Calu3 (cell line): Measurements from ENCODE around the gene USO1. TPM values are rescaled to one million over a fixed set of nuclear protein-coding genes. Genes with fewer than 3 reads are reported as not detected.
"Not testable (repeated sequence)": the region's sequence is repeated elsewhere in the genome, so short reads cannot be mapped to it uniquely, and the experiment has no call there.

Experiments used
- BruUV-seq: library from RNA; stranded (reverse); fragments of 400-500 nt; replicated peaks from 2 replicates; lab custom pipeline; 2021; lab: Mats Ljungman, UMichigan
- CTCF ChIA-PET: fragments of 300-600 bp; sonication (Branson Sonifier 250); formaldehyde crosslinking; loops from one replicate; lab custom pipeline; 2022; ENCODE audit warnings: antibody characterized with exemption; lab: Charles Lee
- DNase-seq: peaks from one replicate; pipeline ENCODE4 v3.0.0; 2022
- H3K27ac Mint-ChIP-seq: one replicate; pipeline ENCODE4 v1.8.0; 2022; ENCODE audit warnings: mixed read lengths; ENCODE audit not compliant: unreplicated experiment
- H3K27me3 Mint-ChIP-seq: one replicate; pipeline ENCODE4 v1.8.0; 2022; ENCODE audit warnings: mixed read lengths; ENCODE audit not compliant: unreplicated experiment
- H3K36me3 Mint-ChIP-seq: one replicate; pipeline ENCODE4 v1.8.0; 2022; ENCODE audit warnings: mild to moderate bottlenecking, moderate library complexity, mixed read lengths; ENCODE audit not compliant: insufficient read depth, unreplicated experiment
- H3K4me1 Mint-ChIP-seq: one replicate; pipeline ENCODE4 v1.8.0; 2022; ENCODE audit warnings: mild to moderate bottlenecking, low read depth, mixed read lengths; ENCODE audit not compliant: unreplicated experiment
- H3K4me3 Mint-ChIP-seq: one replicate; pipeline ENCODE4 v1.8.0; 2022; ENCODE audit warnings: mild to moderate bottlenecking, low read depth, moderate library complexity, mixed read lengths; ENCODE audit not compliant: unreplicated experiment
- H3K9me3 Mint-ChIP-seq: one replicate; pipeline ENCODE4 v1.8.0; 2022; ENCODE audit warnings: low read depth, mixed read lengths; ENCODE audit not compliant: unreplicated experiment
- CTCF ChIP-seq: fragments of 200-600 bp; IDR thresholded peaks from one replicate; pipeline ENCODE4 v1.8.0; 2022; ENCODE audit warnings: antibody characterized with exemption; ENCODE audit not compliant: unreplicated experiment
- intact Hi-C: fragments of 100-400 bp; cut with micrococcal nuclease; formaldehyde crosslinking; loops from one replicate; pipeline ENCODE4 v1.10.0; 2022; ENCODE audit not compliant: unreplicated experiment
- total RNA-seq: library from RNA; stranded (reverse); gene quantifications from 2 replicates; pipeline ENCODE4 v1.2.3, GENCODE V29; 2022

Gene USO1
- total RNA-seq, 1 experiment from 2014 or later, result 45.4 TPM

DNA sequence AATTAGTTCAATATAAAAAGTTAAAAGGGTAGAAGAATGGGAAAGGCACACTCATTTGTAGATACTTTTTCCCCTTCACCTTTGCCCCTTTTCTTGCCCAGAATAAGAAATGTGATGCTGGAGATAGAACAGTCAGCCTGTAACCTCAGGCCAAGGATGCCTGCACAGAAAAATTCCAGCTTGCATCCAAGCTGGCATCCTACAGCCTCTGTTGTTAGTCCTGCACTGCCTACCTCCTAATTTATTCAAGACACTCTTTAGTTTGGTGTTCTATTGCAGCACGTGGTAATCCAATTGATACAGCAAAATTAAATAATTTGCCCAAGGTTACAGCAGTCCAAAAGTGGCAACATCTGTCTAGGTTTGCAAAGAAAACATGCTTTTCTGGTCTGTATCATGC is 9.7 kb upstream of the USO1 start:
- no peak overlapping the region for H3K27ac Mint-ChIP-seq
- CTCF ChIA-PET, result interaction anchor here (1.8 kb wide), 1 partner anchor 9 kb away, joined by 5 read pairs; the partner anchor contains the start of gene USO1
- intact Hi-C loops, result no loop called here
- H3K4me1 Mint-ChIP-seq, result no peaks in the 10 kb centered on the region
- H3K27me3 Mint-ChIP-seq, result no peaks in the 10 kb centered on the region
- H3K36me3 Mint-ChIP-seq, result peaks cover 5% of the 10 kb centered on the region
- no peak for TF ChIP-seq CTCF
- DNase-seq, result no peak
- H3K9me3 Mint-ChIP-seq, result no peaks in the 10 kb centered on the region
- no peak overlapping the region for H3K4me3 Mint-ChIP-seq
- no TSS peak for BruUV-seq

- CTCF ChIA-PET, result interaction anchor here (0.6 to 1.8 kb wide), 3 partner anchors 9 to 42 kb away, joined by 5 to 7 read pairs (median 5); partner anchors contain the start of genes G3BP2 and USO1
- TF ChIP-seq CTCF, result no peak
- Mint-ChIP-seq H3K4me3 (no peak overlapping the region), H3K4me1 (no peaks in the 10 kb centered on the region), H3K27ac (no peak overlapping the region), H3K36me3 (peaks cover 5% of the 10 kb centered on the region), H3K9me3 (no peaks in the 10 kb centered on the region), H3K27me3 (no peaks in the 10 kb centered on the region)
- BruUV-seq, result no TSS peak
- intact Hi-C loops, result no loop called here
- no peak for DNase-seq
These were observed 9.1 kb upstream of the USO1 start for GRCh38 chr4:75715105-75715799.

- H3K27me3 Mint-ChIP-seq, H3K36me3 Mint-ChIP-seq, H3K9me3 Mint-ChIP-seq, DNase-seq, H3K4me3 Mint-ChIP-seq, intact Hi-C loops, H3K4me1 Mint-ChIP-seq, H3K27ac Mint-ChIP-seq, BruUV-seq: not testable (repeated sequence)
- CTCF ChIA-PET, result interaction anchor here (1.8 kb wide), 1 partner anchor 8 kb away, joined by 5 read pairs; the partner anchor contains the start of gene USO1
These were observed 8.3 kb upstream of the USO1 start for GRCh38 chr4:75716054-75716453.

DNA sequence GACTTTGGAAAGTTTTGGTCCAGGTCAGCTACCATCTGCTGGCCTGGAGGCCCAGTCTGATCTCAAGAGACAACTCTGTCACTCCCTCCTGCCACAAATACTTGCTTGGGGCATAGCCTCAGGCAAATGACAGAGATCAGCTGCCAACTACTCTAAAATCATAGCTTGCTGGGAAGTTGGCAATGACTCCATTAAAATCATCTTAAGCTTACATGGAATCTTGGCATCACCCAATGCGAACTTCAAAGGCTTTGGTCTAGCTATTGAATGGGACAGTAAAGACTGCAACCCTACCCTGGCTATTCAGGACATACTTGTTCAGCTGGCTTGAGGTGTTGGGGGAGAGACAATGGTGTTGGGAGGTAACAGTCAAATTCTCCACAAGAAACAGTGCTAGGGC is 7.0 kb upstream of the USO1 start:
- H3K9me3 Mint-ChIP-seq, result no peaks in the 10 kb centered on the region
- intact Hi-C loops, result no loop called here
- BruUV-seq, result no TSS peak
- DNase-seq, result no peak
- no peak for TF ChIP-seq CTCF
- H3K27ac Mint-ChIP-seq, result no peak overlapping the region
- H3K4me1 Mint-ChIP-seq, result no peaks in the 10 kb centered on the region
- no peaks in the 10 kb centered on the region for H3K27me3 Mint-ChIP-seq
- CTCF ChIA-PET, result no interaction called here
- H3K4me3 Mint-ChIP-seq, result no peak overlapping the region
- H3K36me3 Mint-ChIP-seq, result peaks cover 5% of the 10 kb centered on the region

GRCh38 chr4:75718529-75718928 is 5.8 kb upstream of the USO1 start:
- Mint-ChIP-seq H3K36me3 (peaks cover 7% of the 10 kb centered on the region), H3K27ac (no peak overlapping the region), H3K4me3 (no peak overlapping the region), H3K9me3 (no peaks in the 10 kb centered on the region), H3K27me3 (no peaks in the 10 kb centered on the region), H3K4me1 (peaks cover 10% of the 10 kb centered on the region)
- BruUV-seq, result no TSS peak
- TF ChIP-seq CTCF, result no peak
- CTCF ChIA-PET, result no interaction called here
- intact Hi-C loops, result no loop called here
- DNase-seq, result no peak
